GM12891 (cell line): ENCODE results near the gene MGAT5.
"Not testable (repeated sequence)": the region's sequence is repeated elsewhere in the genome, so short reads cannot be mapped to it uniquely, and the experiment has no call there.

ENCODE experiments used
- DNase-seq: peaks from one replicate; pipeline ENCODE4 v3.0.0; 2011; ENCODE audit warnings: low spot score; ENCODE audit not compliant: insufficient read length
- FAIRE-seq: peaks from 2 replicates; lab custom pipeline; 2011; peaks lifted over from hg19 to GRCh38; lab: Jason Lieb, UNC
- PAX5 ChIP-seq: IDR thresholded peaks from 2 replicates; pipeline ENCODE4 v1.6.1; 2011; ENCODE audit warnings: low read length, moderate library complexity, mild to moderate bottlenecking; ENCODE audit not compliant: insufficient read depth, severe bottlenecking
- POLR2A ChIP-seq: IDR thresholded peaks from 2 replicates; pipeline ENCODE4 v1.6.1; 2011; ENCODE audit warnings: low read depth, low read length, control low read depth
- POLR2AphosphoS5 ChIP-seq: IDR thresholded peaks from 2 replicates; pipeline ENCODE4 v1.6.1; 2011; ENCODE audit warnings: low read depth, low read length, control low read depth
- POU2F2 ChIP-seq: IDR thresholded peaks from 2 replicates; pipeline ENCODE4 v1.6.1; 2011; ENCODE audit warnings: low read depth, mild to moderate bottlenecking, control low read depth, low read length, moderate library complexity
- SPI1 ChIP-seq: IDR thresholded peaks from 2 replicates; pipeline ENCODE4 v1.6.1; 2011; ENCODE audit warnings: low read depth, low read length, control low read depth
- TAF1 ChIP-seq: IDR thresholded peaks from 2 replicates; pipeline ENCODE4 v1.6.1; 2011; ENCODE audit warnings: low read depth, low read length, control low read depth

Gene MGAT5

DNA sequence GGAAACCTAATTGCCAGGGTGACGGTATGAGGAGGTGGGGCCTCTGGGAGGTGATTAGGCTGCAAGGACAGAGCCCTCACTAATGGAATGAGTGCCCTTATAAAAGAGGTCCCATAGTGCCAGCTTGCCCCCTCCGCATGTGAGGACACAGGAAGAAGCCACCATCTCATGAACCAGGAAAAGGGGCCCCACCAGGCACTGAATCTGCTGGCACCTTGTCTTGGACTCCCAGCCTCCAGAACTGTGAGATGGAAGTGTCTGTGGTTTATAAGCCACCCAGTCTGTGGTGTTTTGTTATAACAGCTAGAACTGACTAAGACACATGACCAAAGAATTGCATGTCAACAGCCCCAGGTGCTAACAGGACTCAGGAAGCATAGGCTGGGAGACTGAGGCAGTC, 214.3 kb downstream of the MGAT5 start:
- FAIRE-seq (no peak), DNase-seq (no peak)
- no peak for TF ChIP-seq SPI1
- TF ChIP-seq POLR2A = no peak
- TF ChIP-seq TAF1 = no peak
- no peak for TF ChIP-seq PAX5
- TF ChIP-seq POLR2AphosphoS5 = no peak
- no peak for TF ChIP-seq POU2F2

DNA sequence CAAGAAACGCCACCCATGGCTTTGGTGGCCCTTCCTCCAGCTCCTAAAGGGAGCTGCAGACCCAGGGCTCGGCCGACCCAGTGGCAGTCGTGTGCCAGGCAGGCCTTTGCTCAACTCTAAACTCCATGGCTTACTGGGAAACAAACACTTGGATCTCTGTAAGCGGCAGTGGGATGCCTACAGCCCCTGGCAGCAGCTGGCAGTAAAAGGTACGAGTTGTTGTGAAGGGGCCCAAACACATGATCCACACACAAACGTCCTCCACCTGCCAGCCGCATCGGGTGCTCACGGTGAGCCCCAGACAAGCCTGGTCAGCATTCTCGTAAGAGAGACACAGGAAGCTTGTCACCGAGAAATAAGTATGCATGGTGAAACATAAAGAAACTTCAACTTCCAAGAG, 214.9 kb downstream of the MGAT5 start:
- DNase-seq (no peak), FAIRE-seq (no peak)
- TF ChIP-seq TAF1 (no peak), SPI1 (no peak), PAX5 (no peak), POLR2AphosphoS5 (no peak), POU2F2 (no peak), POLR2A (no peak)

DNA sequence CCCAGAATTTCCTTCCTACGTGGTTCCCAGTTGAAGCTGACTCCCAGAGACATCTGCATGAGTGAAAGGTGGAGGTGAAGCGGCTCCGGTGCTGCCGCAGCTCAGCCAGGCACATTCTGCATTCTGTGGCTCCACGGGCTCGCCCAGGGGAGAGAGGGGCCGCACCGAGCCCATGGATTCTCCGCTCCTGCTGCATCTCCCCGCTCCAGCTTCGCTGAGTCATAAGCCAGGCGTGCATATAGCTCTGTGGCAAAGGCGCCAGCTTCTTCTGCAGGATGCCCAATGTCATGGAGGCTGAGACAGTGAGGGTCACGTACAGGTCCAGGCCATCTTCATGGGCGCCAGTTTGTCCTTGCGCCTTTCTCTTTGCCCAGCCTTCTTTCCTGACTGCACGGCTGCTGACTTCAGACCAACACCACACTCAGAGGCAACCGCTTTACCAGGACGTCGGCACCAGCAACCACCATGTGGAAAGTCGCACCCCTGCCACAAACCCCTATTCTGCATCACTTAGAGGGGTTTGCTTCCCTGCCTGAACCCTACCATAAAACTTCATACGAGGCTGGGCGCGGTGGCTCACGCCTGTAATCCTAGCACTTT, 215.7 kb downstream of the MGAT5 start:
- DNase-seq = no peak
- TF ChIP-seq POLR2AphosphoS5 (no peak), PAX5 (no peak), POU2F2 (no peak), POLR2A (no peak), SPI1 (no peak), TAF1 (no peak)
- no peak for FAIRE-seq

DNA sequence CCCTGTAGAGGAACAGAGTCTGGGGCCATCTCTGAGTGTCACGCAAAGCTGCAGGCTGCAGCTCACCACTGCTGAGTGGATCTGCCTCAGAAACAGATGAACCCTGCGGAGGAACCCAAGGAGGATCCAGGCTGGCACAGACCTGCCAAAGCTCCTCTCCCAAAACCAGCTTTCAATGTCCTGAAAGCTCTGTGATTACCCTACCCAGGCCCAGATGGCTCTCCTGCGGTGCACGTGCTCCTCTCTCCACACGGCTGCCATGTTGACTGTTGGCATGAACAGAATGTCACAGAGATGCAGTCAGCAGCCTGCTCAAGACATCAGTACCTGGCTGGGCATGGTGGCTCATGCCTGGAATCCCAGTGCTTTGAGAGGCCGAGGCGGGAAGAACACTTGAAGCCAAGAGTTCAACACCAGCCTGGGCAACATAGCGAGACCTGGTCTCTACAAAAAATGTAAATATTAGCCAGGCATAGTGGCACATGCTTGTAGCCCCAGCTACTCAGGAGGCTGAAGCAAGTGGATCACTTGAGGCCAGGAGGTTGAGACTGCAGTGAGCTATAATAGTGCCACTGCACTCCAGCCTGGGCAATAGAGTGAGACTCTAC, 216.8 kb downstream of the MGAT5 start:
- DNase-seq (no peak), FAIRE-seq (no peak)
- no peak for TF ChIP-seq POLR2AphosphoS5

DNA sequence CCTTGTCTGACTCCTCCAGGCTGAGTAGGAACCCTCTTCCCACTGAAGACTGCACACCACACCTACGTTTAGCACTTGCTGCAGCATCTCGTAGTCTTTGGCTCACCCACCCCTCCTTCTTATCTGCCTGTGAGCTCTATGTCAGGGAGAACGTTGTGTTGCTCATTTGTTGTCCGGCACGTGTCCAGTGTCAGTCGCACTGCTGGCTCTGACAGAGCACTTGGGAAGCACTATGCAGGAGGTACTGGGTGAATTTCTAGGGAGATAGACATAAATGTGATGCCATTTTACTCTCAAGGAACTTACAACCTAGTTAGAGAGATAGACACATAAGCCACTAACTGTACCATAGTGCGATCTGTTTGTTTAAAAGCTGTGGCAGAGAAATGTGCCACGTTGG, 223.1 kb downstream of the MGAT5 start:
- DNase-seq, FAIRE-seq: not testable (repeated sequence)

DNA sequence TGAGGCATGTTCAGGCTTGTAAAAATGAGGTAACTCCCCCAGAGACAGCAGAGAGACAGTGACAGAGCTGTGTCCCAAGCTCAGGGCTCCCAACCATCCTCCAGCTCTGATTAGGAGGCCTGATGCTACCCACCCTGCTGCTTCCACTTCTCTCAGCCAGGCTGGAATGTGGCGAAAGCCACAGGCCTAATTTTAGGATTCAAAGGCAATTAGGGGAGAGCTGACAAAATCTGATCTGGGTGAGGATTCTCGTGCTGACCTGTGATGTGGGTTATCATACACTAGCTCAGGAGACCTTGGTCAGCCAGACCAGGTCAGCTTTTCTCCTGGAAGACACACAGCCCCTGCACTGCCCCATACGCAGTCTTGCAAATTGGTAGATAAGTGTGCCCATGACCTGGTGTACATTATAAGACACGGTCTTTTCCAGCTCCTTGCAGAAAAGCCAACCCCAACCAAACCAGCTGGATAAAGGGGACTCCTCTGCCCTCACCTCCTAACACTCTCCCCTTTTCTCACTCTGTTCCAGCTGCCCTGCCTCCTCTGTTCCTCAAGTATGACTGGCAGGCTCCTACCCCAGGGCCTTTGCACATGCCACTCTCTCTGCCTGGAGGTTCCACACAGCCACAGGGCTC, 225.9 kb downstream of the MGAT5 start:
- FAIRE-seq = no peak
- no peak for DNase-seq
- TF ChIP-seq SPI1 (no peak), POLR2AphosphoS5 (no peak), PAX5 (no peak), TAF1 (no peak), POU2F2 (no peak), POLR2A (no peak)

DNA sequence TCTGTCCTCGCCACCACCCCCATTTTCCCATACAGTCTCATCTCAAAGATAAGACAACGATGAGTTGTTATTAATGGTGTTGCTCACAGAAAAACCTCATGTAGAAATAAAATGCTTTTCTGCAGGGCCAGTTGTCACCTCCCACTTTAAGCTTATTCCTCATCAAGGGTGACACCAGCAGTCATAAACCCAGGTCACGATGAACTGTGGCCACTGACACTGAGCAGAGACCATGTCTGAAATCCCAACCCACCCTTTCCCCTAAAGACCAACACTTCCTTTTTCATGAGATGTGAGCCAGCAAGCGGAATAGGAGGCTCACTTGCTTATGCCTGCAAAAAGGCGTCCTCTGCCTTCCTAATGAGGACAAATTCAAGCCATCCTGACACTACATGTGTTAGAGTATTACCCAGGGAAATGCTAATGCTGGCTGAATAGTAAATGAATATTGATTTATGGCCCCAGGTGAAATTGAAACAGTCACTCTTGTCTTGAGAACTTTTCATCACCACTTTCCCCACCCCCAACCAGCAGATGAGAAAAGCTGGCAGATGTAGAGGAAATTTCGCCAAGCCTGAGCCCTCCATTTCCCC, 228.4 kb downstream of the MGAT5 start:
- no peak for TF ChIP-seq POLR2A
- TF ChIP-seq POU2F2 = no peak
- TF ChIP-seq TAF1 = no peak
- TF ChIP-seq POLR2AphosphoS5 = no peak
- no peak for TF ChIP-seq SPI1
- TF ChIP-seq PAX5 = no peak
- DNase-seq = no peak
- no peak for FAIRE-seq

DNA sequence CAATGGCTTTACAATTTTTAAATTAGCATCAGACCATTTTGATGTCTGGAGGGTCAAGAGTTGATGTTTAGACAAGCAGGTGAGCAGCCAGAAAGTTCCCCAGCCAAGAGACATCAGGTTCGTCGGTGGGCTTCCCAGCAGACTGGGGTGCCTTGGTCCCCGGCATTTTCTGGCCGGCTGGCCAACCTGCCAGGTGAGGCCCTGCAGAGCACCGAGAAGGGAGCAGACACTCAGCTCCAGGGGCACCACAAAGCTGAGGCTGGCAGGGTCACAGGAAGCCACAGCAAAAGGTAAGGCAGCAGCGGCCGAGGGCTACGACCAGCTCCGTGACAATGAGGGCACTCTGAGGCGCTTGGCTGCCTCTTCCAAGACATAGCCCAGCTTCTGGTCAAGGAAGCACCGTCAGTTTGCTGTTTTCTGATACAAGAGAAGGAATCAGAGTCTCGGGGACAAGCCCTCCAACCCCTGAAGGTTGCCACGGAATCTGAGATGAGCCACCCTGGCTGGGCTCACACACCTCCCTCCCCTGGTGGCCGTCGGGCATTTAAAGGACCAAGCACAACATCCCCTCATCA, 229.0 kb downstream of the MGAT5 start:
- no peak for DNase-seq
- no peak for FAIRE-seq
- TF ChIP-seq POLR2AphosphoS5 (no peak), POLR2A (no peak)

DNA sequence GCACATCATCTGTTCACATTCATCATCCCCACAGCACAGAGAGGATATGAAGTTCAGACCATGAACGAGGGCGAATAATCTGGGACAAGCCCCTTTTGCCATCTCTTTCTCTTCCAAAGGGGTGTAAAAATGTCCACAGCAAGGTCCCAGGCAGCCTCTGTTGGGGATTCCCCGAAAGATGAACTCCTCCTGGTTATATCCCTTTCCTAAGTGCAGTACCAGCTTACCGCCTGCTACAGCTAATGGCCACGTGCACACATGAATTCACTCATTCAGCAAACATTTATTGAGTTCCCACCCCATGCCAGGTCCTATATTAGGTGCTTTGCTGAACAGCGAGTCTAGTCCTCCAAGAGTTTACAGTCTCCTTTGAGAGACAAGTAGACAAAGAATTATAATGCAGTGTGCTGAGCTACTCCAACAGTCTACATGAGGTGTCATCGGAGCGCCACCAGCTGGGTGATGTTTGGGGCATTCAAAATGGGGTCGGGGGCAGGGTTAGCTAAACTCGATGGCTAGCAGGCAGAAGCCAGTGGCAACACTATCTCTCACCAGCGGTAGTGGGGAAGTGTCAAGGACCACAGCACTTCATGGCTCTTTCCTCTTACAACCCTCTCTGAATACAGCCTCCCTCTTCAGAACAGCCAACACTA, 236.0 kb downstream of the MGAT5 start:
- FAIRE-seq (no peak), DNase-seq (no peak)
- TF ChIP-seq POU2F2 (no peak), POLR2A (no peak), SPI1 (no peak), POLR2AphosphoS5 (no peak)

DNA sequence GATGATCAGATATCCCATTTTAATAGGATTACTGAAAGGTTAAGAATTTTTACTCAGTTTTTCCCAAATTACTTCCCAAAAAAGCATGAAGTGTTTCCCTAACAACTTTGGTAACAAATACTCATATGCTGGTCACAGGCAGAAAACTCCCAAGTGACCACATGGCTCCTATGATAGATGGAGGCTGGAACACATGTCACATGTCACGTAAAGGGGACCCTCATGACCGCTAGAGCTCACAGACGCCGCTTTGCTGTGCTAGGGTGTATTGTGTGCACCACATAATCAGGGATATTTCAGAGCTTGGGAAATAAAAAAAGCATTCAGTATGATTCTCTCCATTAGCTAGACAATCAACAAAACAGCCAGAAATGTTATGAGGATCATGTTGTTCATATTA, 236.7 kb downstream of the MGAT5 start:
- FAIRE-seq = no peak

More for the DNA sequence above, 236.7 kb downstream of the MGAT5 start:
- no peak for TF ChIP-seq POU2F2
- no peak for TF ChIP-seq POLR2A
- no peak for TF ChIP-seq TAF1
- TF ChIP-seq SPI1 = no peak
- no peak for TF ChIP-seq PAX5
- no peak for TF ChIP-seq POLR2AphosphoS5
- no peak for DNase-seq
